Gastroesophageal sphincter (tissue), 4 donors: ENCODE measurements around the gene PTPN3. TPM values are rescaled to one million over a fixed set of nuclear protein-coding genes. Genes with fewer than 3 reads are reported as not detected.

ENCODE experiments used
- ATAC-seq: fragments of 150-250 bp; one replicate; pipeline ENCODE4 v1.9.1; 2016; ENCODE audit warnings: mild to moderate bottlenecking, moderate library complexity
- H3K27ac ChIP-seq, 4 donors: fragments of 200-600 bp; sonication (generic) in 3 of 4; 1 replicate in 3 of 4; 2 replicates in 1 of 4; pipeline ENCODE4 v1.5.1; 2016 to 2019
- H3K27me3 ChIP-seq: fragments of 200-600 bp; sonication (generic); one replicate; pipeline ENCODE4 v1.5.1; 2019
- H3K36me3 ChIP-seq, 2 donors: fragments of 200-600 bp; sonication (generic); one replicate each; pipeline ENCODE4 v1.5.1; 2019; ENCODE audit warnings: control low read depth in 1 of 2
- H3K4me1 ChIP-seq, 3 donors: fragments of 200-600 bp; sonication (generic); 1 replicate in 2 of 3; 2 replicates in 1 of 3; pipeline ENCODE4 v1.5.1; 2016 to 2019; ENCODE audit warnings: control low read depth in 2 of 3
- H3K4me3 ChIP-seq, 2 donors: fragments of 200-600 bp; sonication (generic); one replicate each; pipeline ENCODE4 v1.5.1; 2019; ENCODE audit warnings: mild to moderate bottlenecking in 1 of 2, moderate library complexity in 1 of 2
- H3K9me3 ChIP-seq, 3 donors: fragments of 200-600 bp; sonication (generic); one replicate each; pipeline ENCODE4 v1.5.1; 2017 to 2019; ENCODE audit warnings: control low read depth in 2 of 3
- EP300 ChIP-seq: sonication (generic); formaldehyde crosslinking; IDR thresholded peaks from one replicate; pipeline ENCODE4 v1.6.1; 2017; ENCODE audit warnings: antibody characterized with exemption, mild to moderate bottlenecking
- POLR2A ChIP-seq, 2 donors: fragments of 450-650 bp; IDR thresholded peaks; one replicate each; pipeline ENCODE4 v1.6.1; 2017; ENCODE audit warnings: antibody characterized with exemption in 2 of 2, mild to moderate bottlenecking in 2 of 2, moderate library complexity in 1 of 2
- POLR2AphosphoS5 ChIP-seq: sonication (generic); formaldehyde crosslinking; IDR thresholded peaks from one replicate; pipeline ENCODE4 v1.6.1; 2017; ENCODE audit warnings: antibody characterized with exemption
- WGBS, 2 donors: methylation state at CpG; one replicate each; pipeline ENCODE4 v1.1.5; 2018; ENCODE audit warnings: low coverage in 1 of 2; 5-methylcytosine and 5-hydroxymethylcytosine counted together
- total RNA-seq, 4 donors: library from RNA; depleted of rRNA; stranded (reverse); fragments of >200 nt; gene quantifications; one replicate each; pipeline ENCODE4 v1.1.0, GENCODE V29; 2016
- TF ChIP-seq, protein P1 (sequence below), 4 experiments: fragments of 200-600 bp in 2 of 4; fragments of 450-650 bp in 2 of 4; sonication (generic) in 1 of 4; IDR thresholded peaks; one replicate each; pipeline ENCODE4 v1.5.1; 2017 to 2019; ENCODE audit warnings: antibody characterized with exemption in 4 of 4, mild to moderate bottlenecking in 2 of 4, moderate library complexity in 2 of 4

The PTPN3 gene
- total RNA-seq, 4 donors from 2014 or later = 1.2 to 3.4 (median 1.6) TPM

GRCh38 chr9:109458453-109459211 is 39.5 kb downstream of the PTPN3 start:
- no peaks in the 10 kb centered on the region for H3K9me3 ChIP-seq
- no peak for ATAC-seq

GRCh38 chr9:109456811-109457210 is 41.3 kb downstream of the PTPN3 start:
- TF ChIP-seq POLR2AphosphoS5 (no peak), EP300 (no peak), POLR2A (IDR thresholded peaks at IDR 0.05) (no peak)
- TF ChIP-seq, protein P1, sequence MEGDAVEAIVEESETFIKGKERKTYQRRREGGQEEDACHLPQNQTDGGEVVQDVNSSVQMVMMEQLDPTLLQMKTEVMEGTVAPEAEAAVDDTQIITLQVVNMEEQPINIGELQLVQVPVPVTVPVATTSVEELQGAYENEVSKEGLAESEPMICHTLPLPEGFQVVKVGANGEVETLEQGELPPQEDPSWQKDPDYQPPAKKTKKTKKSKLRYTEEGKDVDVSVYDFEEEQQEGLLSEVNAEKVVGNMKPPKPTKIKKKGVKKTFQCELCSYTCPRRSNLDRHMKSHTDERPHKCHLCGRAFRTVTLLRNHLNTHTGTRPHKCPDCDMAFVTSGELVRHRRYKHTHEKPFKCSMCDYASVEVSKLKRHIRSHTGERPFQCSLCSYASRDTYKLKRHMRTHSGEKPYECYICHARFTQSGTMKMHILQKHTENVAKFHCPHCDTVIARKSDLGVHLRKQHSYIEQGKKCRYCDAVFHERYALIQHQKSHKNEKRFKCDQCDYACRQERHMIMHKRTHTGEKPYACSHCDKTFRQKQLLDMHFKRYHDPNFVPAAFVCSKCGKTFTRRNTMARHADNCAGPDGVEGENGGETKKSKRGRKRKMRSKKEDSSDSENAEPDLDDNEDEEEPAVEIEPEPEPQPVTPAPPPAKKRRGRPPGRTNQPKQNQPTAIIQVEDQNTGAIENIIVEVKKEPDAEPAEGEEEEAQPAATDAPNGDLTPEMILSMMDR (IDR thresholded peaks at IDR 0.05) = no peak
- no peak for ATAC-seq
- H3K4me3 ChIP-seq = no peak overlapping the region
- 39 to 85% methylated on average over 2 of the region's 7 CpGs for WGBS, 2 donors
- H3K9me3 ChIP-seq = no peaks in the 10 kb centered on the region
- H3K27me3 ChIP-seq = no peaks in the 10 kb centered on the region
- no peak overlapping the region for H3K27ac ChIP-seq
- no peaks in the 10 kb centered on the region for H3K36me3 ChIP-seq
- H3K4me1 ChIP-seq = no peaks in the 10 kb centered on the region

More at GRCh38 chr9:109458453-109459211, 39.5 kb downstream of the PTPN3 start:
- WGBS, 2 donors = 82 to 86% methylated on average over 2 to 8 of the region's 8 CpGs
- Histone ChIP-seq H3K27ac (no peak overlapping the region), H3K36me3 (no peaks in the 10 kb centered on the region), H3K27me3 (peaks cover 6% of the 10 kb centered on the region), H3K4me1 (no peaks in the 10 kb centered on the region), H3K4me3 (no peak overlapping the region)
- TF ChIP-seq POLR2AphosphoS5 (no peak), EP300 (no peak), POLR2A (IDR thresholded peaks at IDR 0.05) (no peak)
- TF ChIP-seq, protein P1 (IDR thresholded peaks at IDR 0.05) = no peak

DNA sequence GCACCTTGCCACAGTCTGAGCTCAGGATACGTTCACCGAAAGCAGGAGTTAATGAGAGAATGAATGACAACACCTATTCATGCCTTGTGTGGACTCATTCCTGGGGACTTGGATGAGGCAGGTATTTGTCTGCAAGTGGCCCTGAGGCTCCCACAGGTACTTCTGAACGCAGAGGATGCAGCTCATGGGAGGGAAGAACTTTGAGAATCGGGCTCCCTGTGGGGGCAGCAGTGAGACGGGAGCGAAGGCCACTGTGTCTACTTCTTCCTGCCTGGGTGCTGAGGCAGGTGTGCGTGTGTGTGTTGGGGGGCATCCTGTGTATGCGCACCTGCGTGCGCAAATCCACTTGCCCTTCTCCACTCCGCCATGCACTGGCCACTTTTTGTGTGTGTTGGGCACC is 42.2 kb downstream of the PTPN3 start:
- Histone ChIP-seq H3K4me1 (no peaks in the 10 kb centered on the region), H3K4me3 (no peak overlapping the region), H3K36me3 (no peaks in the 10 kb centered on the region), H3K27me3 (no peaks in the 10 kb centered on the region), H3K27ac (no peak overlapping the region), H3K9me3 (no peaks in the 10 kb centered on the region)
- no peak for ATAC-seq
- WGBS, 2 donors = 81% methylated on average over 6 of the region's 11 CpGs; no CpG with 5 or more reads in 1 of the 2 donors
- TF ChIP-seq POLR2A (IDR thresholded peaks at IDR 0.05) (no peak), EP300 (no peak), POLR2AphosphoS5 (no peak)
- TF ChIP-seq, protein P1 (IDR thresholded peaks at IDR 0.05) = no peak

GRCh38 chr9:109455391-109455790 is 42.7 kb downstream of the PTPN3 start:
- WGBS, 2 donors = 76 to 91% methylated on average over 4 to 5 of the region's 7 CpGs
- no peaks in the 10 kb centered on the region for H3K4me1 ChIP-seq

More at GRCh38 chr9:109455391-109455790, 42.7 kb downstream of the PTPN3 start:
- no peak for ATAC-seq
- TF ChIP-seq POLR2AphosphoS5 (no peak), POLR2A (IDR thresholded peaks at IDR 0.05) (no peak)
- TF ChIP-seq, protein P1 (IDR thresholded peaks at IDR 0.05) = no peak
- Histone ChIP-seq H3K27me3 (no peaks in the 10 kb centered on the region), H3K36me3 (no peaks in the 10 kb centered on the region), H3K9me3 (no peaks in the 10 kb centered on the region), H3K27ac (no peak overlapping the region), H3K4me3 (no peak overlapping the region)
